IMR-90 (cell line): ENCODE data around the gene HSPA9. TPM values are rescaled to one million over a fixed set of nuclear protein-coding genes. Genes with fewer than 3 reads are reported as not detected.
A peak's percentile ranks its signal among the peaks of the same experiment; 100 is the strongest.

Source experiments
- ATAC-seq: fragments of 200-7000 bp; cut with Tn5 transposase; 2 replicates; pipeline ENCODE4 v1.9.1; 2020; ENCODE audit warnings: low read depth, mild to moderate bottlenecking, moderate library complexity
- BruUV-seq: library from RNA; stranded (reverse); fragments of 400-500 nt; replicated peaks from 2 replicates; lab custom pipeline; 2021; lab: Mats Ljungman, UMichigan
- CTCF ChIA-PET: fragments of 300-600 bp; formaldehyde crosslinking; extraction: SDS; loops from one replicate; lab custom pipeline; 2021; ENCODE audit warnings: antibody characterized with exemption; lab: Yijun Ruan, JAX
- POLR2A ChIA-PET: fragments of 300-600 bp; sonication (Branson Sonifier 250); formaldehyde crosslinking; loops from one replicate; lab custom pipeline; 2022; ENCODE audit warnings: antibody characterized with exemption; ENCODE audit not compliant: unreplicated experiment; lab: Charles Lee
- DNase-seq: peaks from one replicate; pipeline ENCODE4 v3.0.0; 2013
- H2AFZ ChIP-seq: replicated peaks from 2 replicates; pipeline ENCODE3; 2013; ENCODE audit warnings: low read length, mild to moderate bottlenecking; ENCODE audit not compliant: poor library complexity
- H2AK5ac ChIP-seq: 2 replicates; pipeline ENCODE4 v1.6.1; 2013; ENCODE audit warnings: low read depth, low read length, inconsistent platforms
- H2AK9ac ChIP-seq: replicated peaks from 2 replicates; pipeline ENCODE3; 2013; ENCODE audit warnings: mild to moderate bottlenecking, low read depth, low read length, moderate library complexity; ENCODE audit not compliant: poor library complexity
- H2BK120ac ChIP-seq: 2 replicates; pipeline ENCODE4 v1.6.1; 2013; ENCODE audit warnings: low read depth, low read length, inconsistent platforms
- H2BK15ac ChIP-seq: 3 replicates; pipeline ENCODE4 v1.6.1; 2013; ENCODE audit warnings: low read depth, low read length, inconsistent platforms
- H2BK20ac ChIP-seq: 2 replicates; pipeline ENCODE4 v1.6.1; 2013; ENCODE audit warnings: low read depth, mild to moderate bottlenecking, inconsistent platforms, low read length, moderate library complexity
- H2BK5ac ChIP-seq: 2 replicates; pipeline ENCODE4 v1.6.1; 2013; ENCODE audit warnings: mild to moderate bottlenecking, low read depth, low read length, inconsistent platforms; ENCODE audit not compliant: poor library complexity, severe bottlenecking
- H3K14ac ChIP-seq: replicated peaks from 2 replicates; pipeline ENCODE4 v1.6.1; 2013; ENCODE audit warnings: low read depth, low read length, inconsistent platforms
- H3K18ac ChIP-seq: 2 replicates; pipeline ENCODE4 v1.6.1; 2013; ENCODE audit warnings: low read depth, low read length, control low read depth
- H3K23ac ChIP-seq: 2 replicates; pipeline ENCODE4 v1.6.1; 2013; ENCODE audit warnings: low read depth, low read length, inconsistent platforms
- H3K27ac ChIP-seq: 2 replicates; pipeline ENCODE4 v1.5.1; 2013; ENCODE audit warnings: mild to moderate bottlenecking, control low read depth, low read length; ENCODE audit not compliant: insufficient read depth
- H3K27me3 ChIP-seq: 2 replicates; pipeline ENCODE4 v1.6.1; 2013; ENCODE audit warnings: low read length; ENCODE audit not compliant: control insufficient read depth, insufficient read depth
- H3K36me3 ChIP-seq: 2 replicates; pipeline ENCODE4 v1.6.1; 2013; ENCODE audit warnings: low read length, mixed read lengths; ENCODE audit not compliant: control insufficient read depth, insufficient read depth
- H3K4ac ChIP-seq: 2 replicates; pipeline ENCODE4 v1.6.1; 2013; ENCODE audit warnings: low read depth, low read length, inconsistent platforms
- H3K4me1 ChIP-seq: 2 replicates; pipeline ENCODE4 v1.6.1; 2013; ENCODE audit warnings: low read length, mixed read lengths; ENCODE audit not compliant: control insufficient read depth, insufficient read depth
- H3K4me2 ChIP-seq: 2 replicates; pipeline ENCODE4 v1.6.1; 2013; ENCODE audit warnings: low read depth, mild to moderate bottlenecking, control low read depth, low read length, moderate library complexity
- H3K4me3 ChIP-seq: 2 replicates; pipeline ENCODE4 v1.5.1; 2013; ENCODE audit warnings: low read depth, mild to moderate bottlenecking, control low read depth, low read length, moderate library complexity; ENCODE audit not compliant: insufficient read depth
- H3K56ac ChIP-seq: 2 replicates; pipeline ENCODE4 v1.6.1; 2013; ENCODE audit warnings: low read length, inconsistent platforms; ENCODE audit not compliant: insufficient read depth; ENCODE audit errors: extremely low read depth
- H3K79me1 ChIP-seq, 2 experiments: 2 replicates each; pipeline ENCODE4 v1.6.1; 2013; ENCODE audit warnings: low read length in 2 of 2, inconsistent platforms in 1 of 2, low read depth in 1 of 2
- H3K9ac ChIP-seq: 2 replicates; pipeline ENCODE4 v1.6.1; 2013; ENCODE audit warnings: low read depth, low read length, control low read depth
- H3K9me1 ChIP-seq: 2 replicates; pipeline ENCODE4 v1.6.1; 2013; ENCODE audit warnings: low read length, inconsistent platforms; ENCODE audit not compliant: insufficient read depth
- H3K9me3 ChIP-seq: 2 replicates; pipeline ENCODE4 v1.6.1; 2013; ENCODE audit warnings: low read length; ENCODE audit not compliant: control insufficient read depth, insufficient read depth
- H4K20me1 ChIP-seq: 2 replicates; pipeline ENCODE4 v1.6.1; 2013; ENCODE audit warnings: low read length, inconsistent platforms; ENCODE audit not compliant: insufficient read depth
- H4K5ac ChIP-seq: 2 replicates; pipeline ENCODE4 v1.6.1; 2013; ENCODE audit warnings: mild to moderate bottlenecking, low read depth, low read length, control low read depth
- H4K8ac ChIP-seq, 2 experiments: 2 replicates each; pipeline ENCODE4 v1.6.1; 2013; ENCODE audit warnings: low read depth in 2 of 2, low read length in 2 of 2, control low read depth in 1 of 2, inconsistent platforms in 1 of 2
- H4K91ac ChIP-seq: 2 replicates; pipeline ENCODE4 v1.6.1; 2013; ENCODE audit warnings: low read depth, low read length, inconsistent platforms; ENCODE audit not compliant: insufficient read depth
- CEBPB ChIP-seq: IDR thresholded peaks from 2 replicates; pipeline ENCODE4 v1.6.1; 2012; ENCODE audit warnings: low read depth, low read length, improper control_type of control experiment
- ELK1 ChIP-seq: fragments of 150-350 bp; IDR thresholded peaks from 2 replicates; pipeline ENCODE4 v1.6.1; 2016; ENCODE audit warnings: low read depth, mild to moderate bottlenecking, low read length, moderate library complexity, borderline replicate concordance
- NFE2L2 ChIP-seq: fragments of 150-350 bp; IDR thresholded peaks from 2 replicates; pipeline ENCODE4 v1.6.1; 2016; ENCODE audit warnings: low read depth, mild to moderate bottlenecking, low read length
- POLR2A ChIP-seq: IDR thresholded peaks from 2 replicates; pipeline ENCODE4 v1.6.1; 2012; ENCODE audit warnings: mild to moderate bottlenecking, low read depth, low read length
- RCOR1 ChIP-seq: IDR thresholded peaks from 2 replicates; pipeline ENCODE4 v1.6.1; 2012; ENCODE audit warnings: mild to moderate bottlenecking, low read length, improper control_type of control experiment; ENCODE audit not compliant: insufficient replicate concordance
- SMC3 ChIP-seq: fragments of 150-350 bp; IDR thresholded peaks from 2 replicates; pipeline ENCODE4 v1.6.1; 2016; ENCODE audit warnings: low read depth, mild to moderate bottlenecking, antibody characterized with exemption, low read length, moderate library complexity
- WGBS, 2 experiments: methylation state at CpG; one replicate each; pipeline versions ENCODE4 v1.1.5 to v1.1.7; 2013; ENCODE audit warnings: missing lambda C conversion rate in 2 of 2; ENCODE audit not compliant: insufficient read length in 1 of 2; ENCODE audit errors: extremely low coverage in 2 of 2; 5-methylcytosine and 5-hydroxymethylcytosine counted together
- dilution Hi-C: fragments of 300-500 bp; cut with HindIII; formaldehyde crosslinking; loops from one replicate; pipeline ENCODE4 v1.14.3; 2018; ENCODE audit warnings: low sequenced_read_pairs; ENCODE audit not compliant: unreplicated experiment
- in situ Hi-C: fragments of 300-500 bp; cut with MboI; formaldehyde crosslinking; loops from 3 replicates; pipeline ENCODE4 v1.14.3; 2019; ENCODE audit warnings: low sequenced_read_pairs, inconsistent platforms, mixed read lengths
- intact Hi-C: fragments of 100-400 bp; cut with micrococcal nuclease; formaldehyde crosslinking; loops from 2 replicates; pipeline ENCODE4 v1.10.0; 2022
- polyA plus RNA-seq, 3 experiments: library from polyadenylated mRNA; depleted of rRNA; stranded (reverse); fragments of >200 nt; gene quantifications; 2 replicates each; pipeline ENCODE4 v1.2.3, GENCODE V29; 2012; ENCODE audit warnings: low replicate concordance in 1 of 3
- total RNA-seq: library from RNA; depleted of rRNA; stranded (reverse); fragments of >200 nt; gene quantifications from 2 replicates; pipeline ENCODE4 v1.2.3, GENCODE V29; 2012
- TF ChIP-seq, protein P1 (sequence below): fragments of 150-350 bp; IDR thresholded peaks from 2 replicates; pipeline ENCODE4 v1.6.1; 2017; ENCODE audit warnings: mild to moderate bottlenecking, antibody characterized with exemption, low read length, low read depth

The HSPA9 gene
- total and polyA plus RNA-seq, 2 of the 4 experiments (the other 2 are of a cell fraction), result 157 to 472 TPM

GRCh38 chr5:138538943-138539627, 36.1 kb downstream of the HSPA9 start:
- Histone ChIP-seq H2BK20ac (no peak overlapping the region), H3K9ac (no peak overlapping the region), H3K18ac (no peak overlapping the region), H2BK15ac (no peak overlapping the region), H3K4me2 (no peak overlapping the region), H2AFZ (no peak overlapping the region), H4K5ac (no peak overlapping the region), H3K4me1 (no peaks in the 10 kb centered on the region), H3K56ac (no peak overlapping the region), H3K9me3 (no peaks in the 10 kb centered on the region), H3K14ac (no peak overlapping the region), H2AK5ac (no peak overlapping the region), H2BK120ac (no peak overlapping the region), H3K27me3 (no peaks in the 10 kb centered on the region), H2AK9ac (no peak overlapping the region), H4K8ac (no peak overlapping the region), H3K36me3 (no peaks in the 10 kb centered on the region; the same call in 1 of the 2 replicates), H3K4me3 (no peak overlapping the region), H4K91ac (no peak overlapping the region), H3K79me1 (peaks cover 7 to 33% of the 10 kb centered on the region in 2 experiments; a peak in 3 of 4 replicates), H3K23ac (peak overlapping the region; percentile 75; the same call in 1 of the 2 replicates), H3K9me1 (0 out of 2 replicates have a peak, but pooled peaks cover 2% of the 10 kb centered on the region), H4K20me1 (peaks cover 68% of the 10 kb centered on the region), H3K4ac (no peak overlapping the region), H2BK5ac (peak overlapping the region; percentile 9), H3K27ac (no peak overlapping the region)
- in situ Hi-C loops, result no loop called here
- ATAC-seq (no peak), DNase-seq (no peak)
- no CpG with 5 or more reads among the region's 2 CpGs for WGBS, 2 experiments
- dilution Hi-C loops, result no loop called here
- ChIA-PET CTCF (interaction anchor here (0.9 kb wide), 1 partner anchor 9 kb away, joined by 4 read pairs; no protein-coding TSS in a partner anchor), POLR2A (no interaction called here)
- intact Hi-C loops, result no loop called here
- no TSS peak for BruUV-seq
- TF ChIP-seq, protein P1, sequence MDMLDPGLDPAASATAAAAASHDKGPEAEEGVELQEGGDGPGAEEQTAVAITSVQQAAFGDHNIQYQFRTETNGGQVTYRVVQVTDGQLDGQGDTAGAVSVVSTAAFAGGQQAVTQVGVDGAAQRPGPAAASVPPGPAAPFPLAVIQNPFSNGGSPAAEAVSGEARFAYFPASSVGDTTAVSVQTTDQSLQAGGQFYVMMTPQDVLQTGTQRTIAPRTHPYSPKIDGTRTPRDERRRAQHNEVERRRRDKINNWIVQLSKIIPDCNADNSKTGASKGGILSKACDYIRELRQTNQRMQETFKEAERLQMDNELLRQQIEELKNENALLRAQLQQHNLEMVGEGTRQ, result no peak
- TF ChIP-seq RCOR1 (no peak), SMC3 (no peak), CEBPB (no peak), POLR2A (peak; percentile 13; the same call in 1 of the 2 replicates), ELK1 (no peak), NFE2L2 (no peak)
